Activated CD4-positive, alpha-beta T cell treated with anti-CD3 and anti-CD28 coated beads for 48 hours (primary cell): ENCODE measurements around the gene GIPC3.
"Not testable (repeated sequence)": the region's sequence is repeated elsewhere in the genome, so short reads cannot be mapped to it uniquely, and the experiment has no call there.

Experiments
- DNase-seq: peaks from one replicate; pipeline ENCODE4 v3.0.0-alpha.2; 2020

The GIPC3 gene

DNA sequence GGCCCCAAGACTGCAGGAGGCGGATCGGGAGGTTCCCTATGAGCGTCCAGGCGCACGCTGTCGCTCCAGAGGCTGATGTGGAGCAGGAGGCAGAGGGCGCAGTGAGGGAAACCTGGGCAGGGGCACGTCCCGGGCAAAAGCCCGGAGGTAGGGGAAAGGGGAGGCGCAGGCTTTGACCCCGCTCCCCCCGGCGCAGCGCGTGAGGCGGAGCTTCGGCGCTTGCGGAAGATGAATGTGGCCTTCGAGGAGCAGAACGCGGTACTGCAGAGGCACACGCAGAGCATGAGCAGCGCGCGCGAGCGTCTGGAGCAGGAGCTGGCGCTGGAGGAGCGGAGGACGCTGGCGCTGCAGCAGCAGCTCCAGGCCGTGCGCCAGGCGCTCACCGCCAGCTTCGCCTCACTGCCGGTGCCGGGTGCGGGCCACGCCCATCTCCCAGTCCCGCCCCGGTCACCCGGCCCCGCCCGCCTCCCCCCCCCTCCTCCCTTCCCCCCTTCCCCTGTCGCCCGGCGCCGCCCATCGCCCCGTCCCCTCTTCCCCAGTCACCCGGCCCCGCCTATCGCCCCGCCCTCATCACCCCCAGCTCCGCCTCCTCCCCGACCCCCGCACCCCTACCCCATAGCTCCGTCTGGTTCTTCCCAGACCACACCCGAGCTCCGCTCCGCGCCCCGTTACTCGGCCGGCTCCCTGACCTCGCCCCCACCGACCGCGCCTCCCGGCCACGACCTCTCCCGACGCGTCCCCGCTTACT is 8.4 kb upstream of the GIPC3 start:
- DNase-seq, result peak; percentile 22

DNA sequence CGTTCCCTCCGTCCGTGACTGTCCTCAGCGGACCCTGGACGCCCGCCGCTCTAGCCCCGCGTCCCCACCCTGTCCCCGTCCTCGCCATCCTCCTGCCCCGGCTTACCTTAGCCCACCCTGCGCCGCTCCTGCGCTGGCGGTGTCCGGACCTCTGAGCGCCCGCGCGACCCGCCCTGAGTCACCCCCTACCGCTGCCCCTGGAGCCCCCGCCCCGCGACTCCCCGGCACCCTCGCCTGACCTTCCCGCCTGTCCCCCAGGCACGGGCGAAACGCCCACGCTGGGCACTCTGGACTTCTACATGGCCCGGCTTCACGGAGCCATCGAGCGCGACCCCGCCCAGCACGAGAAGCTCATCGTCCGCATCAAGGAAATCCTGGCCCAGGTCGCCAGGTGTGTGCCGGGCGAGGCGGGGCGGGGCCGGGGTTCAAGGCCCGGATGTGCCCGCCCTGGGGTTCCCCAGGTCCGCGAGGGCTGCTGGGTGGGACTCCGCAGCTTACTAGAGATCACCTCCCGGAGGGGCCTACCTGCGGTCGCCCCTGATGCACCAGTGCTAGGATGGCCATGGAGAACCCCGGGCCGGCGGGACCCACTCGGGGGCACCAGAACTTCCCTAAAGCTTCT is 7.4 kb upstream of the GIPC3 start:
- DNase-seq, result no peak

GRCh38 chr19:3578390-3578789 is 6.9 kb upstream of the GIPC3 start:
- no peak for DNase-seq

- DNase-seq, result no peak
These were observed 4.9 kb upstream of the GIPC3 start for GRCh38 chr19:3580156-3580934.

- DNase-seq, result not testable (repeated sequence)
These were observed 3.5 kb upstream of the GIPC3 start for GRCh38 chr19:3581792-3582191.

DNA sequence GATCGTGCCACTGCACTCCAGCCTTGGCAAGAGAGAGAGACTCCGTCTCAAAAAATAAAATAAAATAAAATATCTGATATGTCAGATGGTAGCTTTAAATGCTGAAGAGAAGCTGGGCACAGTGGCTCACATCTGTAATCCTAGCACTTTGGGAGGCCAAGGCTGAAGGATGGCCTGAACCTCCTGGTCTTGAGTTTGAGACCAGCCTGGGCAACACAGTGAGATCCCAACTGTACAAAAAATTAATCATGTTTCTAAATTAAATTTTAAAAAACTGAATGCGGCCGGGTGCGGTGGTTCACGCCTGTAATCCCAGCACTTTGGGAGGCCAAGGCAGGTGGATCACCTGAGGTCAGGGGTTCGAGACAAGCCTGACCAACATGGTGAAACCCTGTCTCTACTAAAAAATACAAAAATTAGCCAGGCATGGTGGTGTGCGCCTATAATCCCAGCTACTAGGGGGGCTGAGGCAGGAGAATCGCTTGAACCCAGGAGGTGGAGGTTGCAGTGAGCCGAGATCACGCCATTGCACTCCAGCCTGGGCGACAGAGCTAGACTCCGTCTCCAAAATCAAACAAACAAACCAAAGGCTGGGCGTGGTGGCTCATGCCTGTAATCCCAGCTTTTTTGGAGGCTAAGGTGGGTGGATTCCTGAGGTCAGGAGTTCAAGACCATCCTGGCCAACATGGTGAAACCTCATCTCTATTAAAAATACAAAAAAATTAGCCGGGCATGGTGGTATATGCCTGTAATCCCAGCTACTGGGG is 1.1 kb upstream of the GIPC3 start:
- not testable (repeated sequence) for DNase-seq

DNA sequence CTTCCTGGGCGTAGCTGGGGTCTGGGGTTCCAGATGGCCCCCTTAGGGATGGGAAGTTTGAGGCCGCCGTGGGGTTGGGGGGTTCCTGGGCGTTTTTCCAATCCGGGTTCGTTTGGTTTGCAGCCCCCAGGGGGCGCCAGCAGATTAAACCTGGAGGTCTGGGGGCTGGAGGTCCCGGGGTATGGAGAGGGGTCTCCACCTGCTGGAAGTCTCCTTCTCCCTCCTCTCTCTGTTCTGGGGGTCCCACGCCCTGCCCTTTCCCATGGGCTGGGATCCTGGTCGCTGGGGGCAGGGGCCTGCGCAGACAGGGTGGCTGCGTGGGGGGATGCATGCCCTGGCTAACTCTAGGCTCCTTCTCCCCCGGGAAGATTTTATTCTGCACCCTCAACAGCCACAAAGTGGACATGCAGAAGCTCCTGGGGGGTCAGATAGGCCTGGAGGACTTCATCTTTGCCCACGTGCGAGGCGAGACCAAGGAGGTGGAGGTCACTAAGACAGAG is 899 bp downstream of the GIPC3 start:
- DNase-seq, result peak; percentile 48

DNA sequence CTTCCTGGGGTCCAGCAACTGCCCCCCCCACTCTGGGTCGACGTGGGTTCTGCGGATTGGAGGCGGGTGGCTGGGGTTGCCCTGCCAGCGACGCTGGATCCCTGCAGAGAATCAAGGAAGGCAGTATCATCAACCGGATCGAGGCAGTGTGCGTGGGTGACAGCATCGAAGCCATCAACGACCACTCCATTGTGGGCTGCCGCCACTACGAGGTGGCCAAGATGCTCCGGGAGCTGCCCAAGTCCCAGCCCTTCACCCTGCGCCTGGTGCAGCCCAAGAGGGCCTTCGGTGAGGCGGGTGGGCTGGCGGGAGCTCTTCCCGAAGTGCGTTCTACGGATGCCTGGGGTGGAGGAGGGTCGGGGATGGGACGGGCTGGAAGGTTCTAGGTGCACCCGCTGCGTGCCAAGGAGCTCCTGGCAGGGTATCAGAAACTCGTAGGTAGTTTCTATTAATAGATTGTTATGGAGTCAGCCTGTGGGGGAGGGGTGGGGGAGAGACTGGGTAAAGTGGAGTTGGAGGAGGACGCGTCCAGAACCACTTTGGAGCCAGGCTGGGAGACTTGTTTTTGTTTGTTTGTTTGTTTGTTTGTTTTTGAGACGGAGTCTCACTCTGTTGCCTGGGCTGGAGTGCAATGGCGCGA is 1.5 kb downstream of the GIPC3 start:
- no peak for DNase-seq

- no peak for DNase-seq
These were observed 4.2 kb downstream of the GIPC3 start for GRCh38 chr19:3589439-3589838.

DNA sequence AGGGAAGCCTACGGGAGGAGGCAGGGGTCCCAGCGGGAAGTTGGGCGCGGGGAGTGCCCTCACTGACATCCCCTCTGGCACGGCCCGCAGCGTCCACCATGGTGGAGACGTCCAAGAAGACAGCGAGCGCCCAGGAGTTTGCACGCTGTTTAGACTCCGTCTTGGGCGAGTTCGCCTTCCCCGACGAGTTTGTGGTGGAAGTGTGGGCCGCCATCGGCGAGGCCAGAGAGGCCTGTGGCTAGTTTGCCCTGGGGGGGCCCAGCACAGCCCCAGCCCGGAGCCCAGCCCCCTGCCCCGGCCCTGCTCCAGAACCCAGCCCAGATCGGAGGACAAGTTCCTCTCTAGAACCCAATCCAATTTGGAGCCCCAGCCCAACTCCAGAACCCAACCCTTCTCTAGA is 4.7 kb downstream of the GIPC3 start:
- no peak for DNase-seq

- no peak for DNase-seq
These were observed 5.8 kb downstream of the GIPC3 start for GRCh38 chr19:3590991-3591659.

- DNase-seq, result no peak
These were observed 6.8 kb downstream of the GIPC3 start for GRCh38 chr19:3591876-3592613.

- DNase-seq, result no peak
These were observed 7.9 kb downstream of the GIPC3 start for GRCh38 chr19:3593156-3593555.

- no peak for DNase-seq
These were observed 10.3 kb downstream of the GIPC3 start for GRCh38 chr19:3595521-3596061.

DNA sequence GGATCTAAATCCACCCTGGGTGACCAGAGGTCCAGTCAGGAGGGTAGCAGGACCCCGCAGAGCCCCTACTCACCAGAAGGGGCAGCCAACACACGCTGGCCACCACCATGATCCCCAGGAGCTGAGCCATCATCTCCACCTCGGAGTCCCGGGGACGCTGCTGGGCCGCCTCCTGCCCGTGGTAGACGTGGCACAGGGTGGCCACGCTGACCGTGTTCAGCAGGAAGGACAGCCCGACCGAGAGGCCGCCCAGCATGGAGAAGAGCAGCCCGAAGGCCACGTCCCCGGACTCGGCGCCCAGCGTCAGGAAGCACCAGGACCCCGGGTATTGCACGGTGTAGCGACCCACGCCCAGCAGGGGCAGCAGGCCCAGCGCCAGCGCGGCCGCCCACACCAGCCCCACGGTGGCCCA is 14.5 kb downstream of the GIPC3 start:
- no peak for DNase-seq

GRCh38 chr19:3601021-3601420 is 15.7 kb downstream of the GIPC3 start:
- no peak for DNase-seq

GRCh38 chr19:3603121-3603811 is 18.0 kb downstream of the GIPC3 start:
- DNase-seq, result no peak

DNA sequence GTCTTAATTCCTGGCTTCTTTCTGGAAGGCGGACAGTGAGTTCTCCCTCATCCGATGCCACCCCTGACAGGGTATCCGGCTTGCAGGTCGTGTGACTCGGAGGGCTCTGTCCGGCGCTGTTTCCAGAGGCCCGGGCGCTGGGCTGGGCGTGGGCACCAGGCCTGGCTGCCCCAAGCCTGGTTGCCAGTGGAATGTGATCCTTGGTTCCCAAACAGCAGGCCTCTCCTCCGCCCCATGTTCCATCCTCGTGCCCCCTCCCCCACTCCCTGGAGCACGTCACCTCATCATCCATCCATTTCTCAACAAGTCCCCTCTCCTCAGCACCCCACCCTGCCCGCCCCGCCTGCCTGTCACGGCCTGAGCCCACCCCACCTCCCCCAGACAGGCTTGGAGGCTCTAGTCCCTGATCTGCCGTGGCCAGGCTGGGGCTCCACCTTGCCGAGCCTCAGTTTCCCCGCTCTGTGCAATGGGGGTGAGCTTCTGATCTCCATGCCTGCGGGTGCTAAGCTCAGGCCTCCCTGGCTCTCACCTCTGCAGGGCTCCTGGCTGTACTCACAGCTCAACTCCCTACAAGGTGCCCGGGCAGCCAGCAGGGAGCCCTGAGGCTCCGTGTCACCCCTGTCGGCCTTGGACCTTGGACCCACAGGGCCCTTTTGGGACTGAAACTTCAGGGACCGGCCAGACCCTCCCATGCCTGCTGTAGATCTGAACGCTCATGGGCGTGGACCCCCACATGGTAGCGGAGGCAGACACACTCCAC is 19.1 kb downstream of the GIPC3 start:
- DNase-seq, result no peak

- DNase-seq, result no peak
These were observed 19.7 kb downstream of the GIPC3 start for GRCh38 chr19:3604987-3605343.

DNA sequence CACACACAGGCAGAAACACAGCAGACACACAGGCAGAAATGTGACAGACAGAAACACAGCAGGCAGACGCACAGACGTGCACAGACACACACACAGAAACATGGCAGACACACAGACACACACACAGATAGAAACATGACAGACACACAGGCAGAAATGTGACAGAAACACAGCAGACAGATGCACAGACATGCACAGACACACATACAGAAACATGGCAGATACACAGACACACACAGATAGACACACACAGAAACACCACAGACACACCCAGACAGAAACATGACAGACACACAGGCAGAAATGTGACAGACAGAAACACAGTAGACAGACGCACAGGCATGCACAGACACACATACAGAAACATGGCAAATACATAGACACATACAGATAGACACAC is 20.1 kb downstream of the GIPC3 start:
- DNase-seq, result no peak
